Measurements from ENCODE around the gene C1D.

Gene C1D

DNA sequence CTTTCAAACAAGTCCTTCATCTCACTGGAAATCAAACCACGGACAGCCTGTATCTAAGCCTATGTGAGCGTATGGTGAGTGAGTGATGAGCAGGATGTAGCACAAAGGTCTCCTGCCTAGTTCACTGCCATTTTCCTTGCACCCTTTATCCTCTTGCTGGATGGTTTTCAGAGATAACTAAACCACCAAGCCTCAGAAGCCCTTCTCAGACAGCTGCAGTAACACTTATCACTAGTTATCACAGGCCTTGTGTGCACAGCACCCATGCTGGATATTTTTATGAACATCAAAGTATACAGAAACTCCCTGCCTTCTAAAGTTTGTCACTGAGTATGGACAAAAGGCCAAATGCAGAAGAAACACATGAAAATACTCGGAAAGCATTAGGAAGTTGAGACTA lies 69.5 kb downstream of the C1D start:
- DNase-seq (ENCODE audit: low spot score), result no peak
- in situ Hi-C loops (cut with MboI; ENCODE audit: low sequenced_read_pairs, unreplicated experiment), result no loop called here
- TF ChIP-seq, protein P1, sequence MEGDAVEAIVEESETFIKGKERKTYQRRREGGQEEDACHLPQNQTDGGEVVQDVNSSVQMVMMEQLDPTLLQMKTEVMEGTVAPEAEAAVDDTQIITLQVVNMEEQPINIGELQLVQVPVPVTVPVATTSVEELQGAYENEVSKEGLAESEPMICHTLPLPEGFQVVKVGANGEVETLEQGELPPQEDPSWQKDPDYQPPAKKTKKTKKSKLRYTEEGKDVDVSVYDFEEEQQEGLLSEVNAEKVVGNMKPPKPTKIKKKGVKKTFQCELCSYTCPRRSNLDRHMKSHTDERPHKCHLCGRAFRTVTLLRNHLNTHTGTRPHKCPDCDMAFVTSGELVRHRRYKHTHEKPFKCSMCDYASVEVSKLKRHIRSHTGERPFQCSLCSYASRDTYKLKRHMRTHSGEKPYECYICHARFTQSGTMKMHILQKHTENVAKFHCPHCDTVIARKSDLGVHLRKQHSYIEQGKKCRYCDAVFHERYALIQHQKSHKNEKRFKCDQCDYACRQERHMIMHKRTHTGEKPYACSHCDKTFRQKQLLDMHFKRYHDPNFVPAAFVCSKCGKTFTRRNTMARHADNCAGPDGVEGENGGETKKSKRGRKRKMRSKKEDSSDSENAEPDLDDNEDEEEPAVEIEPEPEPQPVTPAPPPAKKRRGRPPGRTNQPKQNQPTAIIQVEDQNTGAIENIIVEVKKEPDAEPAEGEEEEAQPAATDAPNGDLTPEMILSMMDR (IDR thresholded peaks at IDR 0.05; ENCODE audit: borderline replicate concordance, control extremely low read depth, extremely low read depth, insufficient read depth, missing control alignments), result no peak

DNA sequence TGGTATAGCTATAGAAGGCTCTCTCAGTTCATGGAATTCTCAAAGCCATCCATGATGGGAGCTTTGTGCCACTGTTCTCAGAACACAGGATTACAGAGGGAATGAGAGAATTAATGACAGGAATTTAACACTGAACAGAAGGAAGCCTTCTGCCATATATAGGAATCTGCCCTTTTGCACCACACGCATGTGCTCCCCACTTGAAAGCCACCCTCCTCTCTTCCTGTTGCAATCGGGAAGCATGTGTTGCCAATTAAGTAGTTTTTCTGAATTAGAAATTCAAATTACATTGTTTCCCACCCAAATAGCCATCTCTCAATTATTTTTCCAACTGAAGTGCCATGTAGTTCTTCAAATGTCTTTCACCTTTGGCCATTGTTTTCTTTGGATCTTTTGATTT lies 71.3 kb downstream of the C1D start:
- DNase-seq (ENCODE audit: low spot score), result no peak
- in situ Hi-C loops (cut with MboI; ENCODE audit: low sequenced_read_pairs, unreplicated experiment), result no loop called here
- TF ChIP-seq, protein P1 (IDR thresholded peaks at IDR 0.05; ENCODE audit: borderline replicate concordance, control extremely low read depth, extremely low read depth, insufficient read depth, missing control alignments), result no peak

Measured in GM13976 (cell line).